Posterior vena cava (tissue), 2 donors: ENCODE data around the gene ARID5A. TPM values are rescaled to one million over a fixed set of nuclear protein-coding genes. Genes with fewer than 3 reads are reported as not detected.

Experiments used
- DNase-seq: peaks from one replicate; pipeline ENCODE4 v3.0.0-alpha.2; 2020; ENCODE audit warnings: low spot score
- intact Hi-C, 2 donors: fragments of 100-400 bp; cut with DNase I; formaldehyde crosslinking; loops; one replicate each; pipeline versions ENCODE4 v1.14.1 to v1.14.2; 2022 to 2023
- total RNA-seq, 2 donors: library from RNA; stranded (reverse); fragmentation: NEBNext Ultra II Directional; extraction: Animal tissue kit (Norgen Biotek cat#: 25700); gene quantifications; one replicate each; pipeline ENCODE4 v1.2.1, GENCODE V29; 2021
- donor health status: DM: yes; HTN: yes; CAD: no.
- donor health status: DM: yes; HTN: yes; CAD: no.

The ARID5A gene
- total RNA-seq, 2 donors from 2014 or later = 67.4 to 179 TPM

DNA sequence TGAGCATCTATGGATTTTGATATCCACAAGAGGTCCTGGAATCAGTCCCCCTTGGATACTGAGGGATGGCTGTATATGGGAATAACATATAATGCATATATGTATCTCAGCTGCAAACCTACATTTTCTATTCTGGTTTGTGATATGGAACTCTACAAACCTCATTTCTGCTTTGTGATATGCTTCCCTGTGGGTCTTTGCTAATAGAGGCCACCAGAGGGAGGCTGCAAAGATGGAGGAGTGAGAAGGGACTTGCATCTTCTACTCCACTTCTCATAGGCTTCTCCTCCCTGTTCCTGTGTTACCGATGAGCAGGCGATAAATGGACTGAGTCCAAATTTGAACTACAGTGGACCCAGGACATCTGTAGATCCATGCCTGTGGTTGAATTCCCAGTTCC, 37.8 kb downstream of the ARID5A start:
- DNase-seq = no peak
- intact Hi-C loops = no loop called here

DNA sequence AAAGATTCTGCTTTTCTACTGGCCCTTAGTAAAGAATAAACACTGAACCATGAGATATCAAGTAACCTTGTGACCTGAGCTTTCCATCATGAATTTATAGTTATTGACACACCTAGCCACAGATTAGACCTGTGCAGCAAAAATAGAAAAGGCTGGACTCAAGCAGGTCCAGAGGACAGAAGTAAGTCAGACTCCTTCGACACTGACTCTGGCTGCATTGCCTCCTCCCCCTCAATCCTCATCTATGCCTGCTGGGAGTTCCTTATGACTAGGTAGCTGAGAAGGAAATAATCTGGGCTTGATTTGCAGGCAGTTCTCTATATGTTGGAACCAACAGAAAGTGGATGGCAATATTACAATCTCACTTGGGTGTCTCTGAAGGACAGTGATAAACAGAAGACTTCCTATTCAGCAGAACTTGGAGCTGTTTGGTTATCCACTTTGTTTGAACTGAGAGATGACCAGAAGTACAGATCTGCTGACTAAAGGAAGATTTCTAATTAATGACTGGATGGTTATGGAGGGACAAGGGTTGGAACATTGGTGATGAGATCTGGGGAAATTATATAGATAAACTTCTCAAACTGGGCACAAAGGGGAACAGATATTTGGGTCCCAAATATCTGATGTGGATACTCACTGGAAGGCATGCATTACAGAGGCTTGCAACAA, 39.4 kb downstream of the ARID5A start:
- no peak for DNase-seq
- intact Hi-C loops = no loop called here

DNA sequence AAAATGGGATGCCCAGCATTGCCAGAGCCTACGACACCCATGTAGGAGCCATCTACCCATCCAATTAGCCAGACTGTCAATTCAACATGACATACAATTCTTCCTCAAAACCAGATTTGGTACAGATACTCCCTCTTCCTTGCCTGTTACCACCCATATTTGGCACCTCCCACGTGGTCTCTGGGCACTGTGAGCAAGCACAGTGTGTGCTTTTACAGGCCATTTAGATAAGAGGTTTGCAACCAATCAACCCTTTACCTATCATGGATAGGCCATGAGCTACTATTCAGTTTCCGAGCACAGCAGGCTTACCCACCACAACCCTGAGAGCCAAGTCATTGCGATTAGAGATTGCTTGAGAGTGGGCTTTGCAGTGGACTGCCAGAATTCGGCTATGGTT, 40.9 kb downstream of the ARID5A start:
- DNase-seq = no peak
- intact Hi-C loops = no loop called here

DNA sequence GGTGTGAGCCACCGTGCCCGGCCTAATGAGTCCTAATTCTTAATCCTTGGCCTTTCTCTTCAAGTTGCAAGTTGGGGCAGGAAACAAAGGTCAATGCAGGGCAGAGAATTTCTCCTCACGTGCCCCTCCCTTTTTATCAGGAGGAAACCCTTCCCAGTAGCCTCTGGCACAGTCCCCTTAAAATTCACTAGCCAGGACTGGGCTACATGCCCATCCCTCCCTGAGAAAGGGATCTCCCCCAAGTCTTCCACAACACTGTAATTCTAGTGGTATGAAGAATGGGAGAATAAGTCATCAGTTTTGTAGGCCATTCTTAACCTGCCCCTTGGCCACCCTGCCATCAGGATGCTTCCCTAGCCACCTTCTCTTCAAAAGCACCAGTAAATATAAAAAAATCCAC, 42.2 kb downstream of the ARID5A start:
- no peak for DNase-seq
- intact Hi-C loops = no loop called here

DNA sequence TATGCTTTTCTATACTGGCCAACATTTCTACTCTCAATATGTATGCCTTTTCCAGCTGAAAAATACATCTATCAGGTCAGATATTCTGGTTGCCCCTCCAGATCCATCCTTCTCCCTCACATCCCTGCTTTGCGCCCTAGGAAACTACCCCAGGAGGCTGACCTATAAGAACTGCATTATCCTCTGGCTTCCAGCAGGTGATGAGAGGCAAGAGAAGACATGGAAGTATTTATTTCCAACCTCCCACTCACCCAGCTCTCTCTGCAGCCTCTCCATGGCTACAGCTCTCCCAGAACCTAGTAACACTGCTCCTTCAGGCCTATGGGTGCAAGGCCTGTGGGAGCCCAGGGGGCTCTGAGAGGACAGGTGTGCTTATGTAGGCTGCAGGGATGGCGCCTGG, 42.9 kb downstream of the ARID5A start:
- intact Hi-C loops = no loop called here
- no peak for DNase-seq

DNA sequence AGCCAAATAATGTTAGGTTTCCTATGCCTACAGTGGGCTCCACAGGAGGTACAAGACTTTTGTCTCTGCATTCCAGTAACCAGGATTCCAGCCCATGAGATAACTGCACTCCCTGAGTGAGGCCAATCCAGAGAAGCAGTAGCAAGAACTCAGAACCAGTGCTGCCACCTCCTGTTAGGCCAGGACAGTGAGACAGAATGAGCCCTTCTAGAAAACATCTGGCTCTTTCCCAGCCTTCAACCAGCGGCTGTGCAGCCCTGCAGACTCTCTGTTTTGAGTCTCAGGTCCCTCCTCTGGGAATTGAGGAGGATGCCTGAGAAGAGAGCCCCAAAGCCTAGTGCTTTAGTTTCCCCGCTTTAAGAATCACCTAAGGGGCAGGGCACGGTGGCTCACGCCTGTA, 44.2 kb downstream of the ARID5A start:
- no peak for DNase-seq
- intact Hi-C loops = no loop called here

DNA sequence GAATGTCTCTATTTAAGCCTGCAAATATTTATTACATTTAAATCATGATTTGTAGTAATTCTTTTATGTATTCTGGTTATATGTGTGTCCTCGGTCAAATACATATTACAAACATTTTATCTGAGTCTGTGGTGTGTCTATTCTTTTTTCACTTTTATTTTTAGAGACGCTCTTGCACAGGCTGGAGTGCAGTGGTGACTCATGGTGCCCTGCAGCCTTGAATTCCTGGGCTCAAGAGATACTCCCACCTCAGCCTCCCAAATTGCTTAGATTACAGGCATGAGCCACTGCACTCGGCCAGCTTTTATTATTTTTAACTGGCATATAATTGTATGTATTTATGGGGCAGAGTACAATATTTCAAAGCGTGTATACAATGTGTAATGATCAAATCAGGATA, 47.5 kb downstream of the ARID5A start:
- intact Hi-C loops = no loop called here
- no peak for DNase-seq

DNA sequence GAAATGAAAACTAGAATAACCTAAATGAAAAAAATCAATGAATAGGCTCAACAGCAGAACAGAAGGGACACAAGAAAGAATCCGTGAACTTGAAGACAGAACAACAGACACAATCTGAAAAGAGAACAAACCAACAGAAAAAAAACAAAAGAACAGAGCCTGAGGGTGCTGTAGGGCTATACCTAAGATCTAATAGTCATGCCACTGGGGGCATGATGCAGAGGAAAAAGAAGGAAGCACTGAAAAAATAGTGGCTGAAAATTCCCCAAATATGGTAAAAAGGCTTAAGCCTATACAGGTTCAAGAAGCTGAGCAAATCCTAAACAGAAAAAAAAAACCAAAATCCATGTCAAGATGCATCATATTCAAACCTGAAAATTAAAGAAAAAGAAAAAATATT, 51.3 kb downstream of the ARID5A start:
- no peak for DNase-seq
- intact Hi-C loops = no loop called here

DNA sequence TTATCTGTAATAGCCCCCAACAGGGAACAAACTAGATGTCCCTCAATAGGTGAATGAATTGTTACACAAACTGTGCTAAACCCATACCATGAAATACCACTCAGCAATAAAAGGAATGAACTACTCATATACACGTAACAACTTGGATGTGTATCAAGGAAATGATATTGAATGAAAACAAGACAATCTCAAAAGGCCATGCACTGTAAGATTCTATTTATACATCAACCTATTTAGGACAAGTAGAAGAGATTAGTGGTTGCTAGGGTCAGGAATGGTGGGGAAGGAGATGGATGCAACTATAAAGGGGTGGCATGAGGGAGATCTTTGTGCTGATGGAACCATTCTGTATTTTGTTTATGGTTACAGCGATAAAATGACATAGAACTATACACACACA, 54.5 kb downstream of the ARID5A start:
- no peak for DNase-seq
- intact Hi-C loops = no loop called here

DNA sequence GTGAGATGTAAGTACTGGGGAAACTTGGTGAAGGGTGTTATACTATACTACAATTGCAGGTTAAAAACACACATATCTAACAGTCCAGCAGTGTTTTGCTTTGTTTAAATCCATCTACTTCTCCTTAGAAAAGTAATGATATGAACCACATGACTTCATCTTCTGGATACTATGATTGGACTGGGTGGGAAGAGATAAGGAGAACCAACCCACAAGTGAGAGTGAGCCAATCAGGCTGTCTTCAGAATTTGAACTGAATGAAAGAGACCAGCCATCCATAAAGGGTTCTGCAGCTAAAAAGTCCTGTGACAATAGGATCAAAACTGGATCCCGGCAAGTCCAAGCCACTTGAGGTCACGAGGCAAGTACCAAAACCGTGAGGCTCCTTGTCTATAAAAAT, 54.9 kb downstream of the ARID5A start:
- DNase-seq = no peak
- intact Hi-C loops = no loop called here

DNA sequence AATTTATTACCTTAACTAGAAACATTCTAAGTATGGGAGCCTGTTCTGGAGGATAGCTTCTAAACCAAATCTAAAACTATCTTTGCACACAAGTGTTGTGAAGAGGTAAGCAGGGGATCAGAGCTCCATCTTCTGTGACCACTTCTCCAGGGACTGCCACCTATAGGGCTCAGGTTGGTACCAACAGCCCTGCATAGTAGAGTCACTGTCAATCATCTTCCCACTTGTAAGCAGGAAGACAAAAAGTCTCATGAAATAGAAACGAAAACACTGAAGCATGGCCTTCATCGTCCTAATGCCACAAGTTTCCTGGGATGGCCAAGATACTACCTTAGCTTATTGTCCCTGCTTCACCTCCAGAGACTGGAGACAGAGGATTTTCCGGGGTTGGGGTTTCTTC, 57.7 kb downstream of the ARID5A start:
- intact Hi-C loops = no loop called here
- DNase-seq = no peak

DNA sequence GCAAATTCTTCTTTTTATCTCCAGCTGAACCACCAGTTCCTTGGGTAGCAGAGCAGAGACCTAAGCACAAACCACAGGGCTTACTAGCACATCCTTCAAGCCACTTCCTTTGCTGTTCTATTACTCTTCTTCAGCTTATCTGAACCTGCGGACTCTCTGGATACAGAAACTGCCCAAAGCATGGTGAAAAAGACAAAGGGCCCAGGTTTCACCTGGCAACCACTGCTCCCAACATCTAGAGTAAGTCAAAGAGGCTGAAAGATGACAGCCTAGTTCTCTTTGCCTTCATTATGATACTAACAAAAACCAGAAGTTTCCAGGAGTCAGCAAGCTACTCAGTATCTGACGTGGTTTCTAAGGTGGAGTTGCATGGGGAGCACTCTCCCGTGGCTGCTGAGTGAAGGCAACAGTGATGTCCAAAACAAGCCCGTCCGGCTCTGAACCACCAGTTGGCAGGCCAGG, 58.2 kb downstream of the ARID5A start:
- DNase-seq = no peak
- intact Hi-C loops = no loop called here

DNA sequence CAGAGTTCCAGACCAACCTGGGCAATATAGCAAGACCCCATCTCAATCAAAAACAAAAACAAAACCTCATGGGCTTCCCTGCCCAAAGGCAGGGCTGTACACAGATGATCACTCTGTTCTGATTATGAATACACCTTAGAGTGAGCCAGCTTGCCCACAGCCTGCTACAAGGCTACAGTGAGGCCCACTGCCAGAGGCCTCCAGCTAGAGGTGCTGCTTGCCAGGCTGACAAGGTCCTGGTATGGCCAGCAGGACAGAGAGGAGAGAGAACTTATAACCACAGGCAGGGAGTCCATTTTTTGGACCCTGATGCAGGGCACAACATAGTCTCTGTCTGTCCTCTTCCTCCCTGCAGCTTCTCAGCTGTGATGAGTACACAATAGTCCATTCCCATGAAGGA, 60.0 kb downstream of the ARID5A start:
- intact Hi-C loops = no loop called here
- no peak for DNase-seq

DNA sequence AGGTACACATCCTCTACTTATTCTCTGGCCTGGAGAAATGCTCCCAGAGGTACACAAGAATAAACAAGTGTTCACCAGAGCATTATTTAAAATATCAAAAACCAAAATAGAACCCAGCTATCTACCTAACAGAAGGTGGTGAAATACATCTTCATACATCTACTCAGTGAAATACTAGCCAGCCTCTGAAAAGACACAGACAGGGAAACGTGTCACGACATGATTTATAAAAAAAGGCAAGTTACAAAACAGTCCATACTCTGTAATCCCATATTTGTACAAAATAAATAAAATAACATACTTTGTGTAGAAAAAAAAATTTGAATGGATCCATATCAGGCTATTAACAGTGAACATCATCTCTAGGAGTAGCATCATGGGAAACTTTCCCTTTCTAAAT, 63.4 kb downstream of the ARID5A start:
- DNase-seq = no peak
- intact Hi-C loops = no loop called here

DNA sequence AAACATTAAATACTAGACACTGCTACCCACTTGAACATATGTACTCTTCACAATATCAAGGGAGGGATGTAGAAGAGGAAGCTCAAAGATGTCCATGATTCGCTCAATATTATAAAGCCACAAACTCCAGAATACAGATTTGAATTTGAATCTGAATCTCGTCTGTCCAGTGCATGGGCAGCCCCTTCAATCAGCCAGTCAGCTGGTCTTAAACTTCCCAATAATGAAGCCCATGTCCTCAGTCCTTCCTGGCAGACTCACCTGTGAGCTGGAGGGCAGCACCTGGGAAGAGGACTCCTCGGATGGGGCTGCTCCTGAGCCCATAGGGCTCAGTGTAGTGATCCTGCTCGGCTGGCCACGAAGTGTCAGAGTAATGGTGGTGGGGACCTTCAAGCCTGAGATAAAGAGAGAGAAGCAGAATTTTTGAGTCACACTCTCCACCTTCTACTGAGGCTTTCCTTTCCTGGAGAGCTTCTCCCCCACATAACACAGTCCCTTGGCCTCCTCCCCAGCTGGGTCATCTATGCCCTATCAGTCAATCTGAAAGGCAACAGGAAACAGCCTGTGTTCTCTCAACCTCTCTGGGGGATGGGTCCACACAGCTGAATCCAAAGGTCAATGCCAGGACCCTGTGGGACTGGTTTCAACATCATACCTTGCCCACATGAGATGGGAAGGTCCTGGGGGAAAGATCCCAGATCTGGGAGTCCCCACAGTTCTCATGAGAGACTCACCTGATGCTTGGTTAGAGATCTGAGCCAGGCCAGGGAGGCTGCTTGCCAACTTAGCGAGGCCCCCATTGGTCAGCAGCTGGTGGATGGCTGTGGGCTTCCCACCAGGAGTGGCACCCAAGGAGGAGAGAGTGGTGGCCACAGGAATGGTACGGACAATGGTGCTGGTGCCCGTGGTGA, 65.1 kb downstream of the ARID5A start:
- intact Hi-C loops = no loop called here
- DNase-seq = no peak

Other genes starting within 250 kb of the ARID5A start
- gene SNRNP200, start 231.2 kb upstream of the ARID5A start, total RNA-seq = 10 to 100 TPM; 67.2 to 78.3 TPM
- gene ITPRIPL1, start 211.4 kb upstream of the ARID5A start, total RNA-seq = 1 to 10 TPM in 1 of 2 donors, under 1 TPM in 1; 0.69 to 1.5 TPM
- gene NCAPH, start 201.0 kb upstream of the ARID5A start, total RNA-seq = under 1 TPM; 0.51 to 1.00 TPM
- gene NEURL3, start 31.4 kb upstream of the ARID5A start, total RNA-seq = under 1 TPM in 1 of 2 donors, not detected in 1; 0.14 TPM
- 10 to 100 TPM; 34.0 to 36.1 TPM for gene KANSL3, start 101.6 kb downstream of the ARID5A start, total RNA-seq
- gene FER1L5, start 106.0 kb downstream of the ARID5A start, total RNA-seq = under 1 TPM in 1 of 2 donors, not detected in 1; 0.05 TPM
- 10 to 100 TPM in 1 of 2 donors, 1 to 10 TPM in 1; 9.0 to 14.5 TPM for gene LMAN2L, start 203.3 kb downstream of the ARID5A start, total RNA-seq
- 1 to 10 TPM; 3.4 to 4.0 TPM for gene CNNM4, start 224.2 kb downstream of the ARID5A start, total RNA-seq